Fibroblast of lung (primary cell): Measurements from ENCODE around the gene KIAA0930.

Source experiments
- CTCF ChIP-seq, 2 donors: IDR thresholded peaks in 1 of 2; conservative IDR thresholded peaks in 1 of 2; 1 replicate in 1 of 2; 2 replicates in 1 of 2; pipeline ENCODE4 v1.5.1; 2011 to 2012; ENCODE audit warnings: low read length in 2 of 2, control low read depth in 1 of 2, inconsistent platforms in 1 of 2, low read depth in 1 of 2, mild to moderate bottlenecking in 1 of 2
- EZH2 ChIP-seq: IDR thresholded peaks from 2 replicates; pipeline ENCODE4 v1.5.1; 2012; ENCODE audit warnings: low read length, control low read depth, mild to moderate bottlenecking; ENCODE audit errors: missing control alignments

GRCh38 chr22:45270095-45271020 lies 29.7 kb upstream of the KIAA0930 start:
- TF ChIP-seq CTCF (conservative IDR thresholded peaks at IDR 0.05 in 1 of 2, IDR thresholded peaks at IDR 0.05 in 1 of 2; ENCODE audit: low read depth in 1 of 2, low read length in 2 of 2): no peak
- TF ChIP-seq EZH2: peak; percentile 24
